CD14-positive monocyte (primary cell): ENCODE data around the gene PTPRD. TPM values are rescaled to one million over a fixed set of nuclear protein-coding genes. Genes with fewer than 3 reads are reported as not detected.

Experiments
- DNase-seq, 3 donors: peaks; one replicate each; pipeline ENCODE4 v3.0.0-alpha.2; 2011 to 2022
- H2AFZ ChIP-seq: 2 replicates; pipeline ENCODE4 v1.6.0; 2012; ENCODE audit warnings: mild to moderate bottlenecking, low read depth, low read length, inconsistent platforms; ENCODE audit not compliant: insufficient read depth, poor library complexity, severe bottlenecking
- H3K27ac ChIP-seq, 2 donors: 1 replicate in 1 of 2; 2 replicates in 1 of 2; pipeline ENCODE4 v1.5.1; 2012 to 2013; ENCODE audit warnings: low read length in 2 of 2, control low read depth in 1 of 2, inconsistent platforms in 1 of 2, low read depth in 1 of 2, mild to moderate bottlenecking in 1 of 2
- H3K27me3 ChIP-seq, 2 donors: one replicate each; pipeline versions ENCODE4 v1.6.0 to v1.6.1; 2011 to 2013; ENCODE audit warnings: low read length in 2 of 2; ENCODE audit not compliant: control insufficient read depth in 2 of 2, insufficient read depth in 2 of 2
- H3K36me3 ChIP-seq, 2 donors: replicated peaks in 1 of 2; 1 replicate in 1 of 2; 2 replicates in 1 of 2; pipeline versions ENCODE4 v1.5.1 to v1.6.1; 2012 to 2013; ENCODE audit warnings: low read length in 2 of 2, control low read depth in 1 of 2, inconsistent platforms in 1 of 2, mild to moderate bottlenecking in 1 of 2; ENCODE audit not compliant: insufficient read depth in 2 of 2, control insufficient read depth in 1 of 2
- H3K4me1 ChIP-seq, 2 donors: 1 replicate in 1 of 2; 2 replicates in 1 of 2; pipeline versions ENCODE4 v1.5.1 to v1.6.1; 2012 to 2013; ENCODE audit warnings: low read length in 2 of 2, control low read depth in 1 of 2, inconsistent platforms in 1 of 2, mild to moderate bottlenecking in 1 of 2, moderate library complexity in 1 of 2; ENCODE audit not compliant: insufficient read depth in 2 of 2, control insufficient read depth in 1 of 2
- H3K4me2 ChIP-seq: replicated peaks from 2 replicates; pipeline ENCODE3; 2012; ENCODE audit warnings: low read length, moderate library complexity, mild to moderate bottlenecking; ENCODE audit not compliant: poor library complexity, severe bottlenecking; ENCODE audit errors: extremely low read depth
- H3K4me3 ChIP-seq, 3 experiments: fragments of 200-600 bp in 1 of 3; sonication (generic) in 1 of 3; replicated peaks in 1 of 3; 1 replicate in 2 of 3; 2 replicates in 1 of 3; pipeline ENCODE4 v1.5.1; 2011 to 2013; ENCODE audit warnings: low read length in 3 of 3, mild to moderate bottlenecking in 3 of 3, control low read depth in 2 of 3, low read depth in 2 of 3, inconsistent platforms in 1 of 3, moderate library complexity in 1 of 3
- H3K79me2 ChIP-seq: 2 replicates; pipeline ENCODE4 v1.6.0; 2012; ENCODE audit warnings: mild to moderate bottlenecking, control low read depth, inconsistent platforms, low read length, moderate library complexity; ENCODE audit not compliant: insufficient read depth
- H3K9ac ChIP-seq: 2 replicates; pipeline ENCODE4 v1.6.0; 2017; ENCODE audit warnings: low read length, mild to moderate bottlenecking; ENCODE audit not compliant: insufficient read depth, poor library complexity, severe bottlenecking
- H3K9me3 ChIP-seq, 2 donors: replicated peaks in 1 of 2; 1 replicate in 1 of 2; 2 replicates in 1 of 2; pipeline versions ENCODE4 v1.5.1 to v1.6.1; 2012 to 2013; ENCODE audit warnings: low read length in 2 of 2, control low read depth in 1 of 2; ENCODE audit not compliant: control insufficient read depth in 1 of 2, insufficient read depth in 1 of 2
- H4K20me1 ChIP-seq: 2 replicates; pipeline ENCODE4 v1.6.0; 2012; ENCODE audit warnings: mild to moderate bottlenecking, low read length, control low read depth, moderate library complexity; ENCODE audit not compliant: insufficient read depth
- H3K27ac Mint-ChIP-seq, 7 donors: one replicate each; pipeline ENCODE4 v1.8.0; 2020; ENCODE audit warnings: mild to moderate bottlenecking in 7 of 7, mixed read lengths in 7 of 7, moderate library complexity in 6 of 7, inconsistent platforms in 2 of 7
- H3K27me3 Mint-ChIP-seq, 3 donors: one replicate each; pipeline ENCODE4 v1.8.0; 2021 to 2022; ENCODE audit warnings: low read depth in 3 of 3, mild to moderate bottlenecking in 3 of 3, mixed read lengths in 3 of 3, moderate library complexity in 3 of 3, inconsistent platforms in 1 of 3
- H3K36me3 Mint-ChIP-seq, 2 donors: one replicate each; pipeline ENCODE4 v1.8.0; 2020; ENCODE audit warnings: mixed read lengths in 2 of 2, inconsistent platforms in 1 of 2, mild to moderate bottlenecking in 1 of 2
- H3K4me1 Mint-ChIP-seq: one replicate; pipeline ENCODE4 v1.8.0; 2020; ENCODE audit warnings: mild to moderate bottlenecking, mixed read lengths
- H3K4me3 Mint-ChIP-seq, 2 donors: one replicate each; pipeline ENCODE4 v1.8.0; 2020; ENCODE audit warnings: mild to moderate bottlenecking in 2 of 2, mixed read lengths in 2 of 2, moderate library complexity in 1 of 2
- H3K9me3 Mint-ChIP-seq, 7 donors: one replicate each; pipeline ENCODE4 v1.8.0; 2020 to 2022; ENCODE audit warnings: mixed read lengths in 7 of 7, mild to moderate bottlenecking in 6 of 7, moderate library complexity in 6 of 7, inconsistent platforms in 2 of 7
- CTCF ChIP-seq: fragments of 200-600 bp; IDR thresholded peaks from one replicate; pipeline ENCODE4 v1.8.0; 2022; ENCODE audit warnings: antibody characterized with exemption, mild to moderate bottlenecking
- WGBS: methylation state at CpG from one replicate; pipeline ENCODE4 v1.1.5; 2013; ENCODE audit warnings: missing lambda C conversion rate; ENCODE audit not compliant: insufficient coverage; 5-methylcytosine and 5-hydroxymethylcytosine counted together
- intact Hi-C, 2 donors: fragments of 100-400 bp; cut with micrococcal nuclease; formaldehyde crosslinking; loops; one replicate each; pipeline versions ENCODE4 v1.15.0 to v1.15.1; 2023
- polyA plus RNA-seq, 3 donors: library from polyadenylated mRNA; depleted of rRNA in 1 of 3; unstranded in 2 of 3; stranded (reverse) in 1 of 3; fragments of 300-500 nt in 2 of 3; fragments of >200 nt in 1 of 3; fragmentation: Illumina TruSeq in 2 of 3; gene quantifications; 1 replicate in 2 of 3; 2 replicates in 1 of 3; pipeline ENCODE4 v1.2.3, GENCODE V29; 2012 to 2021

The PTPRD gene
- polyA plus RNA-seq, 3 donors: not detected

DNA sequence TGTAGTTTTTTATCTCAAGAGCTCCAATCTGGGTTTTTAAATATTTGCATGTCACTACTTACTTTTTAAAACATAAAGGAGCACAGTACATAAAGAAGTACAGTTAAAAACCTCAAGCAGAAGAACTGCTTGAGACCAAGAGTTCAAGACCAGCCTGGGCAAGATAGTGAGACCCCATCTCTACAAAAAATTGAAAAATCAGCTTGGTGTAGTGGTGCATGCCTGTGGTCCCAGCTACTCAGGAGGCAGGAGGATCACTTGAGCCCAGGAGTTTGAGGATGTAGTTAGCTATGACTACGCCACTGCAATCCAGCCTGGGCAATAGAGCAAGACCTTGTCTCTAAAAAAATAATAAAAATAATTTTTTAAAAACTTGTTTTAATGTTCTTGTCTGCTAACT, 1840.5 kb downstream of the PTPRD start:
- H3K4me2 ChIP-seq: no peak overlapping the region
- WGBS: no CpG with 5 or more reads among the region's 1 CpG
- H3K27me3 Mint-ChIP-seq: peaks cover 0 to 2% (median 0%) of the 10 kb centered on the region in 3 donors
- H3K9ac ChIP-seq: no peak overlapping the region
- no peak overlapping the region for H3K4me3 ChIP-seq
- no peak for DNase-seq
- H3K27me3 ChIP-seq: no peaks in the 10 kb centered on the region
- H3K27ac ChIP-seq: no peak overlapping the region
- H3K4me1 Mint-ChIP-seq: no peaks in the 10 kb centered on the region
- H3K9me3 ChIP-seq: no peaks in the 10 kb centered on the region
- no peaks in the 10 kb centered on the region for H3K79me2 ChIP-seq
- TF ChIP-seq CTCF: no peak
- no peaks in the 10 kb centered on the region for H4K20me1 ChIP-seq
- no peaks in the 10 kb centered on the region for H3K36me3 ChIP-seq
- no peaks in the 10 kb centered on the region for H3K4me1 ChIP-seq
- H3K27ac Mint-ChIP-seq: no peak overlapping the region
- no peak overlapping the region for H3K4me3 Mint-ChIP-seq
- H3K36me3 Mint-ChIP-seq: no peaks in the 10 kb centered on the region
- intact Hi-C loops: no loop called here
- H2AFZ ChIP-seq: no peak overlapping the region
- H3K9me3 Mint-ChIP-seq: peaks cover 0 to 2% (median 0%) of the 10 kb centered on the region in 7 donors

GRCh38 chr9:8769153-8769552, 1843.6 kb downstream of the PTPRD start:
- no peak overlapping the region for H3K4me2 ChIP-seq
- no peak overlapping the region for H3K9ac ChIP-seq
- DNase-seq: no peak
- TF ChIP-seq CTCF: no peak
- peaks cover 0 to 4% (median 0%) of the 10 kb centered on the region in 7 donors for H3K9me3 Mint-ChIP-seq
- H3K27ac Mint-ChIP-seq: no peak overlapping the region
- H3K27me3 Mint-ChIP-seq: peaks cover 0 to 2% (median 0%) of the 10 kb centered on the region in 3 donors
- no peak overlapping the region for H2AFZ ChIP-seq
- H4K20me1 ChIP-seq: no peaks in the 10 kb centered on the region
- no peaks in the 10 kb centered on the region for H3K36me3 ChIP-seq
- no peaks in the 10 kb centered on the region for H3K36me3 Mint-ChIP-seq
- intact Hi-C loops: no loop called here
- no peak overlapping the region for H3K4me3 Mint-ChIP-seq
- no peak overlapping the region for H3K27ac ChIP-seq
- no peaks in the 10 kb centered on the region for H3K4me1 ChIP-seq
- no peaks in the 10 kb centered on the region for H3K9me3 ChIP-seq
- no CpG with 5 or more reads among the region's 4 CpGs for WGBS
- no peak overlapping the region for H3K4me3 ChIP-seq
- H3K79me2 ChIP-seq: no peaks in the 10 kb centered on the region
- H3K4me1 Mint-ChIP-seq: no peaks in the 10 kb centered on the region
- no peaks in the 10 kb centered on the region for H3K27me3 ChIP-seq
